Right renal pelvis (tissue), 4 donors: ENCODE measurements around the gene PARVB. TPM values are rescaled to one million over a fixed set of nuclear protein-coding genes. Genes with fewer than 3 reads are reported as not detected.

ENCODE experiments used
- DNase-seq, 4 donors: peaks; one replicate each; pipeline ENCODE4 v3.0.0-alpha.2; 2013; ENCODE audit warnings: low read depth in 4 of 4, low spot score in 3 of 4, missing footprints in 1 of 4
- polyA plus RNA-seq, 4 donors: library from polyadenylated mRNA; unstranded; fragments of 120-200 nt; gene quantifications; one replicate each; pipeline ENCODE4 v1.2.1, GENCODE V29; 2013; ENCODE audit not compliant: insufficient read length in 4 of 4

Gene PARVB
- polyA plus RNA-seq, 4 donors: 21.2 to 25.0 (median 23.0) TPM

DNA sequence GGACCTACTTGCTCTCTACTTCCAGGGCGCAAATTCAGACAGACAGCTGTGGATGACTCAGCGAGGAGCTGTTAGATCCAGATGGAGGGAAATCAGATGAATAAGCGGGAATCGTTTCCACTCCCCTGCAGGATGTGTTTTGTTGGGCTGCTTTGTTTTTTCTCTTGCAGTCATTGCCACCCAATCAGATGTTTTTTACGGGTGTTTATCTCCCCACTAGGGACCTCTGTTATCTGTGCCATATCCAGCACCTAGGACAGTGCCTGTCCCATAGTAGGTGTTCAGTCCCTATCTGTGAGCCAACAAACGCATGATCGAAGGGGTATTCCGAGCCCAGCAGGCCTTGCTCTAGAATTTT lies 105.5 kb downstream of the PARVB start:
- no peak for DNase-seq

GRCh38 chr22:44130076-44130711 lies 106.1 kb downstream of the PARVB start:
- no peak for DNase-seq

DNA sequence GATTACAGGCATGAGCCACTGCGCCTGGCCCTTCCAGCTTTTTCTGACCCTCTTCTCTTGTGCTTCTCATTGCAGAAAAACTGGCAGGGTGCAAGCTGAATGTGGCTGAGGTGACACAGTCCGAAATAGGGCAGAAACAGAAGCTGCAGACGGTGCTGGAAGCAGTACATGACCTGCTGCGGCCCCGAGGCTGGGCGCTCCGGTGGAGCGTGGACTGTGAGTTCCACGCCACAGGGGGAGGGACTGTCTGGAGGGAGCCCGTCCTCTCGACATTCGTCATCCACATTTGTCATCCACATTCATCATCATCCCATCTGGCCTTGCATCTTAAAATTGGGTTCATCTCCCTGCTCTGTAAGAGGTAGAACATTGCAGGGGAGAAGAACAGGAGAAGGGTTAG lies 107.3 kb downstream of the PARVB start:
- DNase-seq: no peak

DNA sequence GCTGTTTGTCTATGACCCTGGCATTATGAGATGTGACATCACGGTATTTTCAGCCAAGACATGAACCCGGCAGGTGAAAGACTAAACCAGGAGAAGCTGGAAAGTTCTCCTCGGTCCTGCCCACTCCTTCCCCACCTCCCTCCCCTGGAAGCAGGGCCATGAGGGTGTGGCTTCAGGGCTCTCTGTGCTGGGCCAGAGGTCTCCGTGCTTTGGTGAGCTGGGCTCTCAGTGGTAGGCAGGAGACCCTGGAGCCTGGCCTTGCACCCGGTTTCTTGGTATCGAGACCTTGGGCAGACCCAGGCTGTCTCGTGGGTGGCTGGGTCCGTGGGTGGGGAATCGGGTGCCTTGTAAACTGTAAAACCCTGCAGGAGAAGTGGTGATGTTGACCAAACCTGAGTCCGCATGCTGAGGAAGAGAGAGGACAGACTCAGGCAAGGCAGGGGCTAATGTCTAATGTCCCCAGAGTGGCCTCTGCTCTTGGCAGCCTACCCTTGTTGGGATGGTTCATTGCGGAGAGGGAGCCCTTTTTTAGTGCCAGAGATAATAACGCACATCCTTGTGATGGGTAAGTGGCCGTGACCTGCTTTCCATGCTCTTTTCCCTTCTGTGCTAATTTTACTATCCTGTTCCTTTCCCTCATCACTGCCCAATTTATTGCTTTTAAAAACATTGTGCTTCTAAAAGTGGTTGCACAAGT lies 108.0 kb downstream of the PARVB start:
- DNase-seq: no peak

DNA sequence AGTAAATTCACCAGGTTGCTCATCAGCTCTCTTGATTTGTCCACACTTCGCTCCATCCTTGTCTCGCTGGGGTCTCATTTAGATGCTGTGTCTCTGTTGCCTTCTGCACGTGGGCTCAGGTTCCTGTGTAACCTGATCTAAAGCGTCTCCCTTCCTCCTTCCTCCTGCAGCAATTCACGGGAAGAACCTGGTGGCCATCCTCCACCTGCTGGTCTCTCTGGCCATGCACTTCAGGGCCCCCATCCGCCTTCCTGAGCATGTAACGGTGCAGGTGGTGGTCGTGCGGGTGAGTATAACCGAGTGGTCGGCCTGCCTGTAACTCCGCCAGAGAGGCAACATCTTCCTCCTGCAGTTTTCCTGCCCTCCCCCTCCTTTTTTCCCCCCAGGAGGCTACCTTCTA lies 108.6 kb downstream of the PARVB start:
- DNase-seq: no peak

DNA sequence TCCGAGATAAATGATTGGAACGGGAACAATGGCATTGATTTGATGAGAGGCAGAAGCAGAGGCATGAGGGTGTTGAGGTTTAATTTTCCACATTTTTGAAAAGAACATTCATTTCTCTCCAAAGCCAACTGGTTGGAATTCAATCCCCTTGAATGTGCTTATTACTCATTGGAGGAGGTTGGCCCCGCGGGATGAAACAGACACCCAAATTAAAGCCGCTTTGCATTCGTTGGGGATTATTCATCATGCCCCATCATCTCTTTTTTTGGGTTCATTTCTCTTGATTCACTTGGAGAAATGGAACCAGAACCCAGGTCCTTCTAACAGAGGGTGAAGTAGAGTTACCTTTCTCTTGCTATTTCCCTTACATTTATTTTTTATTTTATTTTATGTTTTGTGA lies 109.1 kb downstream of the PARVB start:
- no peak for DNase-seq

- no peak for DNase-seq
Measured at GRCh38 chr22:44133901-44134571, 109.9 kb downstream of the PARVB start.

GRCh38 chr22:44136112-44136511 lies 112.0 kb downstream of the PARVB start:
- DNase-seq: no peak

DNA sequence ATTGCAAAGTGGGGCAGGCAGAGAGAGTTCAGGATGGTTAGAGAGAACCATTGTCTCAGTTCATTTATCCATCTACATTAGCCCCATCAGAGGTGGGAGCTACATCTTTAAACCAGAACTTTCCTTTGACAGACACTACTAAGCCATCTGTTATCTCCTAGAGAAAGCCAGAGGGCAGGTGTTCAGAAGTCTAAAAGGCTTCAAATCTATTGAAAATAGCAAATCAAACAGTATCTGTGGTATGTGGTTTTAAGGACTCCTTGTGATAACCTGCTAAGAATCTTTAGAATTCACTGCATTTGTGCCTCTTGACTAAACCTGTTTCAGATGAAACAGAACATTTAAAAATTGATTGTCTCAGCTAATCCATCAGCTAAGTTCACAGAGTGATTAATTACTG lies 112.7 kb downstream of the PARVB start:
- no peak for DNase-seq

GRCh38 chr22:44137415-44137814 lies 113.3 kb downstream of the PARVB start:
- no peak for DNase-seq

DNA sequence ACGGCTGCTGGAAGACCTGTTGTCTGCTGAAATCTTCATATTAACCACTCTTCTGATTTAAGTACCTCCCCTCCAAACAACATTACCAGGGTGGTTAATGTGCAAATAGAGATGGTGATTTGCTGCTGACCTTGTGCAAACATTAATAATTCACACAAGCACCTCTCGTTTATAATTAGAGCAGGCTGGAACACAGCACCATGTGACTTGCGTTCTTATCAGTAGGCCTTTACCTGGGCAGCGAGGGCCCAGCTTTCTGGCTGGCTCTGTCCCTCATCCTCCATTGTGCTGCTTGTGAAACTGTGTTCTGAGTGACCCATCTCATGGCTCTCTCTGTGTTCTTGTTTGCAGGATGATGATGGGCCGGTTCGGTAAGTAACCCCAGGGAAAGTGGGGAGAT lies 115.7 kb downstream of the PARVB start:
- DNase-seq: no peak

- DNase-seq: no peak
Measured at GRCh38 chr22:44142421-44143104, 118.5 kb downstream of the PARVB start.

DNA sequence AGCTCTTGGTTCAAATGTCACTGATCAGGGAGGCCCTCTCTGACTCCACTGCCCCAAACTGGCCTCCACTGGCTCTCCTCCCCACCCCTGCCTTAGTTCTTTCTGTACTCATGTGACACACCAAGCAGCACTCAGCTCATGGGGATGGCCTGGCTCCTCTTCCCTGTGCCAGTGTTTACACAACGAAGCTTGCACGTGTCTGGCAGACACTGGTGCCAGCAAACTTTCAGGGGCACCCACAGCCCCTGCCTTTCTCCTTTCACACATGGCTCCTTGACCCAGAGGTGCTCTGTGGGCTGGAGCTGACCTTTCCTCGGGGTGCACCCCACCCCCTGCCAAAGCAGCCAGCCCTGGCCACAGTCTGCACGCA lies 119.0 kb downstream of the PARVB start:
- DNase-seq: no peak

DNA sequence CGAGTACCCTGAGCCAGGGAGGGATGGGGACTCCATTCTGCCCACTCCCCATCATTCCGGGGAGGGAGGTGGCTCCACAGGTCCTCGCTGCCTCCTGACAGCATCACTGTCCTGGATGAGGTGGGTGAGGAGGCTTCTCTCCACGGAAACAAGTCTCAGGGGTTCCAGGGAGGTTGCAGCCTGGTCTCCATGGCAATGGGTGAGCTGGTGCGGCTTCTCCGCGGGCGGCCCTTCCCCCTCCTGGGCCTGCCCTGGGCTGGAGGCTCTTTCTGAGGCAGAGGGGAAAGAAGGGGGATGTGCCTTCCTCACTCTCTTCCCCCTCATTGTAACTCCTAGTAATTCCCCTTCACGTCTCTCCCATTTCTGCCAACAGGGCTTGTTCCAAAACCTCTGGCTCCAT lies 119.5 kb downstream of the PARVB start:
- no peak for DNase-seq

- no peak for DNase-seq
Measured at GRCh38 chr22:44144046-44144569, 120.0 kb downstream of the PARVB start.

DNA sequence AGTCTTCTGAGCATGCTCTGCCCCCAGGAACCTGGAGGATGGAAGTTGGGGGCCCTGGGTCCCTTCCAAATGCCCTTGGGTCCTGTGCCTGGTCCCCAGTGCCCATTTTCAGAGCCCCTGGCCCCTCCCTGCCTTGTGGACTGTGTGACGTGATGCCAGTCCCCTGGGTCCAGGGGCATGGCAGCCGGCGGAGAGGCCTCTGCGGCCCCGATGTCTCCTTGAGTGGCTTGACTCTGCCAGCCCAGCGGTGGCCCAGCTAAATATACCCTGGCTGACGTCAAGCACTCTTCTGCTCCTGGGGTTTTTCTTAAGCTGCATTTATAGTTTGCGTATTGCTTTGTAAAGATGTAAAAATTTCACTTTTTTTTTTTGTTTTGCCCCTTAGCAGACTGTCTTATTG lies 121.4 kb downstream of the PARVB start:
- DNase-seq: no peak

DNA sequence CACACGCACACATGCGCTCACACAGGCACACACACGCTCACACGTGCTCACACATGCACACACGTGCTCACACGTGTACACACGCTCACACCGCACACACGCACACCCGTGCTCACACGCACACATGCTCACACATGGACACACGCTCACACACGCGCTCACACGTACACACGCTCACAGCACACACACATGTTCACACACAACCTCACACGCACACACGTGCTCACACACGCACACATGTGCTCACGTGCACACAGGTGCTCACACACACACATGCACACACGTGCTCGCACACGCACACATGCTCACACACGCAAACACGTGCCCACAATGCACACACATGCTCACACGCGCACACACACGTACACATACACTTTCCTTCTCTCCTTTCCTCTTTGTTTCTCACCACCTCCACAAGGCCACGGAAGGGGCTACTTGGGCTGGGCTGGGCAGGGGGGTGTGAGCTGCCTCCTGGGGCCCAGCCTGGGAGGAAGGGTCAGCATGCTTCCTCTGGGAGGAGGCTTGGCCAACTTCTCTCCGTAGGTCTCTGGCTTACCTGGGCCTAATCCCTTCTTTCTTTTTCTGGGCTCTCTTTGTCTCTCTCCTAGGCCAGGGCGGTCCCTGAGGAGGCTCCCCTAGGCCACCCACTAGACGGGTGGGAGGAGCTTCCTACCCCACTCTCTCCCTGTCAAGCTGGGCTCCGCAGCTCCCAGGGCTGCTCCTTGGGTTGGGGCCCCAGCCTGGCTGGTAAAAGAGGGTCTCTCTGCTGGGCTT lies 122.2 kb downstream of the PARVB start:
- no peak for DNase-seq

DNA sequence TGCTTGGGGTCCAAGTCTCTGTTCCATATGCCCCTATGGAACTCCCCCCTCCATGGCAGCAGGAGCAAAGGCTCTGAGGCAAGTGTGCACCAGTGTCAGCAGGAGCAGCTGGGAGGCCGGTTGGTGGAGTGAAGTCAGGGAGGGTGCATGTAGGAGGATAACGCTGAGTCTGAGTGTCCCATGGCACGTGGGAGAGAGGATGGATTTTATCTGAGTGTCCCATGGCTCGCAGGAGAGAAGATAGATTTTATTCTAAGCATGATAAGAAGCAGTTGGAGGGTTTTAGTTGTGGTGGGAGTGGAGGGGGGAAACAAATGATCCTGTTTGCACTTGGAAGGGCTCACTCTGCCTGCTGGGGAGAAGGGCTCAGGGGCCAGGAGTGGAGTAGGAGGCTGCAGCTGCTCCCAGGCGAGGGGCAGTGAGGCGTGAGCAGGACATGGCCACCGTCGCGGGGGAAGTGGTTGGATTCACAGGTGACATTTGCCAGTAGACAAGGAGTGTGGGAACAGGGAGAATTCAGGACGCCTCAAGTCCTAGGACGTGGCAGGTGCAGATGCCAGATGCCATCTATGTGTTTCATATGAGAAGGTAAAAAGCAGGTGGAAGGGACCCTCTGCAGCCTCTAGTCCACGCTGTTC lies 123.0 kb downstream of the PARVB start:
- no peak for DNase-seq

GRCh38 chr22:44147821-44148574 lies 123.9 kb downstream of the PARVB start:
- DNase-seq: no peak
